ENCODE data around the gene PHLPP1. TPM values are rescaled to one million over a fixed set of nuclear protein-coding genes. Genes with fewer than 3 reads are reported as not detected.
A peak's percentile ranks its signal among the peaks of the same experiment; 100 is the strongest.

The PHLPP1 gene
- 3.4 and 5.6 TPM in 2 replicates for total RNA-seq

DNA sequence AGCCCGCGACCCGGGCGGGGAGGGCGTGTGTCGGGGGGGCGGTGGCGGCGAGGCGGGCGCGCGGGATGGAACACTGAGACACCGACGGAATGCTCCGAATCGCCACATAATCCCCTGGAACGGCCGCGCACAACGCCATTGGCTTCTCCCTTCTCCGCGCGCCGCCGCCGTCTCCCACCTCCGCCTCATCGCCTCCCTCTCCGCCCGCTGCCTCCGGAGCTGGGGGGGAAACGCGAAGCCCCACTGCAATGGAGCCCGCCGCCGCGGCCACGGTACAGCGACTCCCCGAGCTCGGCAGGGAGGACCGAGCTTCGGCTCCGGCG is at the start of gene PHLPP1:
TSS of gene PHLPP1 (plus strand) at position 106 of the 323 bp plus-strand sequence. CDS start at position 249, 143 bp downstream.
- Histone ChIP-seq H3K27me3 (ENCODE audit: control insufficient read depth, insufficient read depth, low read length) (no peaks in the 10 kb centered on the region), H3K36me3 (ENCODE audit: control insufficient read depth, insufficient read depth, low read length) (no peaks in the 10 kb centered on the region), H3K4me3 (ENCODE audit: low read depth, low read length) (peak within 1 kb of the TSS; percentile 75)
- FAIRE-seq: no peak
- TF ChIP-seq, protein P1, sequence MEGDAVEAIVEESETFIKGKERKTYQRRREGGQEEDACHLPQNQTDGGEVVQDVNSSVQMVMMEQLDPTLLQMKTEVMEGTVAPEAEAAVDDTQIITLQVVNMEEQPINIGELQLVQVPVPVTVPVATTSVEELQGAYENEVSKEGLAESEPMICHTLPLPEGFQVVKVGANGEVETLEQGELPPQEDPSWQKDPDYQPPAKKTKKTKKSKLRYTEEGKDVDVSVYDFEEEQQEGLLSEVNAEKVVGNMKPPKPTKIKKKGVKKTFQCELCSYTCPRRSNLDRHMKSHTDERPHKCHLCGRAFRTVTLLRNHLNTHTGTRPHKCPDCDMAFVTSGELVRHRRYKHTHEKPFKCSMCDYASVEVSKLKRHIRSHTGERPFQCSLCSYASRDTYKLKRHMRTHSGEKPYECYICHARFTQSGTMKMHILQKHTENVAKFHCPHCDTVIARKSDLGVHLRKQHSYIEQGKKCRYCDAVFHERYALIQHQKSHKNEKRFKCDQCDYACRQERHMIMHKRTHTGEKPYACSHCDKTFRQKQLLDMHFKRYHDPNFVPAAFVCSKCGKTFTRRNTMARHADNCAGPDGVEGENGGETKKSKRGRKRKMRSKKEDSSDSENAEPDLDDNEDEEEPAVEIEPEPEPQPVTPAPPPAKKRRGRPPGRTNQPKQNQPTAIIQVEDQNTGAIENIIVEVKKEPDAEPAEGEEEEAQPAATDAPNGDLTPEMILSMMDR (IDR thresholded peaks at IDR 0.05; ENCODE audit: insufficient read depth, low read length, severe bottlenecking): no peak
- DNase-seq (ENCODE audit: low read depth): no peak

DNA sequence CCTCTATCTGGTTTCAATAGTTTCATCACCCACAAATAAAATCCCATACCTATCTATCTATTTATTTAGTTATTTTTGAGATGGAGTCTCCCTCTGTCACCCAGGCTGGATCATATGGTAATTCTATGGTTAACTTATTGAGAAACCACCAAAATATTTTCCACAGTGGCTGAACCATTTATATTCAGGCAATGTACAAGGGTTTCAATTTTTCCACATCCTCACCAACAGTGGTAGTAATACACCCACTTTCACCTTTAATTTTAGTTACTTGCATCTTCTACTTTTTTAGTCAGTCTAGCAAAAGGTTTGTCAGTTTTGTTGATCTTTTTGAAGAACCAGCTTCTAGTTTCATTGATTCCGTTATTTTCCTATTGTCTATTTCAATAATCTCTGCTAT is 46.1 kb upstream of the PHLPP1 start:
- TF ChIP-seq, protein P1 (IDR thresholded peaks at IDR 0.05; ENCODE audit: insufficient read depth, low read length, severe bottlenecking): no peak
- DNase-seq (ENCODE audit: low read depth): no peak
- FAIRE-seq: no peak

DNA sequence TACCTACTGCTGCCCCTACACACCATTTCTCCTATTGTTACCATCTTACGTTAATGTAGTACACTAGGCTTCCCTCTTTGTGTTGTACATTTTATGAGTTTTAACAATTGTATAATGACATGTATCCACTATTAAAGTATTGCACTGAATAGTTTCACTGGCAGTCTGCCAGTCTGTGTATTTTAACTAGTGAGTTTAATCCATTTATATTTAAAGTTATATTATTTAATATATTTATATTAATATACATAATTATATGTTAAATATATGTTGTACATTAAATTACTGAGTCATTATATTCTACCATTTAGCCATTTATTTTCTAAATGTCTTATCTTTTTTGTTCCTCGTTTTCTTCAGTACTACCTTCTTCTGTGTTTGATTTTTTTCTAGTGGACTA is 44.8 kb upstream of the PHLPP1 start:
- Histone ChIP-seq H3K27me3 (ENCODE audit: control insufficient read depth, insufficient read depth, low read length) (no peaks in the 10 kb centered on the region), H3K36me3 (ENCODE audit: control insufficient read depth, insufficient read depth, low read length) (no peaks in the 10 kb centered on the region), H3K4me3 (ENCODE audit: low read depth, low read length) (no peak overlapping the region)
- TF ChIP-seq, protein P1 (IDR thresholded peaks at IDR 0.05; ENCODE audit: insufficient read depth, low read length, severe bottlenecking): no peak
- FAIRE-seq: no peak
- DNase-seq (ENCODE audit: low read depth): no peak

More for the DNA sequence above, 46.1 kb upstream of the PHLPP1 start:
- H3K36me3 ChIP-seq (ENCODE audit: control insufficient read depth, insufficient read depth, low read length): no peaks in the 10 kb centered on the region
- H3K4me3 ChIP-seq (ENCODE audit: low read depth, low read length): no peak overlapping the region
- H3K27me3 ChIP-seq (ENCODE audit: control insufficient read depth, insufficient read depth, low read length): no peaks in the 10 kb centered on the region

DNA sequence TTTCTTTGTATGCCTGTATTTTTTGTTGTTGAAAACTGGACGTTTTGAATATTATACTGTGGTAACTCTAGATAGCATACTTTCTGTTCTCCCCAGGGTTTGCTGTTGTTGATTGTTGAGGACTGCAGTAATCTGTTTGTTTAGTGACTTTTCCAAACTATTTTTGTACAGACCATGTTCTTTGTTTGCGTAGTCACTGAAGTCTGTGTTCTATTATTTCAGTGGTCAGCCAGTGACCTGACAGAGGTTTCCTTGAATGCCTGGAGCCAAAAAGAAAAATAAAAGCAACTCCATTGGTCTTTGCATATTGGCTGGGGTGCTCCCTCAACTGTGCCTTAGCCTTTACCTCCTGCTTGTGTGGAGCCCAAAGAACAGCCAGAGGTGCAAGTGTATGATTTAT is 42.7 kb upstream of the PHLPP1 start:
- DNase-seq (ENCODE audit: low read depth): no peak
- no peak overlapping the region for H3K4me3 ChIP-seq (ENCODE audit: low read depth, low read length)
- no peaks in the 10 kb centered on the region for H3K36me3 ChIP-seq (ENCODE audit: control insufficient read depth, insufficient read depth, low read length)
- TF ChIP-seq, protein P1 (IDR thresholded peaks at IDR 0.05; ENCODE audit: insufficient read depth, low read length, severe bottlenecking): no peak
- no peaks in the 10 kb centered on the region for H3K27me3 ChIP-seq (ENCODE audit: control insufficient read depth, insufficient read depth, low read length)
- FAIRE-seq: no peak

DNA sequence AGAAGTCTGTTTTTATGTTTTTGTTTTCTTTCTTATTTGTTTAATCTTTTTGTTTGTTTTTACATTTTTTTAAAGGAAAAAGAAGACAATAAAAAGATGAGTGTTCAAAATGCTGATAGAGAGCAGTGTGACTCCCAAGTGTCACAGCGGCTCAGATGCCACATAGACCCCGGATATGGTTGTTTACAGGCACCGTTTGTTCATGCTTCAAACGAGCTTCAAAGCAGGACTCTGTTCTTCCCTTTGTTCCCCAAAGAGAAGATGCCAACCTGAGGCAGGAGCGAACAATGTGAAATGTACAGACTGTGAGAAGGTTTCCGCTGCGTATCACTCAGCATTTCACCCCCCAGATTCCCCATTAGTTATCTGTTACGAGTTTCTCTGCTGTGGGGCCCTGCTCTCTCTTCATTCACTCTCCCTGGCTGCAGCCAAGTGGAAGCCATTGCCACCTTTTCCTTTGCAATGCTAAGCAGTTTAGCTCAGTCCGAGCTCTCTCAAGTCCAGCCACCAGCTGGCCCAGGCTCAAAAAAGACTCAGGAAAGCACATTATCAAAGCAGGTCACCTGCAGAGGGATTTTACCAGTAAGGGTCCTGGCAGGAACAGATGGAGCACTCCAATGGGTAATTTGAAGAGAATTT is 36.4 kb upstream of the PHLPP1 start:
- Histone ChIP-seq H3K27me3 (ENCODE audit: control insufficient read depth, insufficient read depth, low read length) (no peaks in the 10 kb centered on the region), H3K36me3 (ENCODE audit: control insufficient read depth, insufficient read depth, low read length) (no peaks in the 10 kb centered on the region), H3K4me3 (ENCODE audit: low read depth, low read length) (no peak overlapping the region)
- DNase-seq (ENCODE audit: low read depth) (no peak), FAIRE-seq (no peak)
- TF ChIP-seq, protein P1 (IDR thresholded peaks at IDR 0.05; ENCODE audit: insufficient read depth, low read length, severe bottlenecking): no peak

DNA sequence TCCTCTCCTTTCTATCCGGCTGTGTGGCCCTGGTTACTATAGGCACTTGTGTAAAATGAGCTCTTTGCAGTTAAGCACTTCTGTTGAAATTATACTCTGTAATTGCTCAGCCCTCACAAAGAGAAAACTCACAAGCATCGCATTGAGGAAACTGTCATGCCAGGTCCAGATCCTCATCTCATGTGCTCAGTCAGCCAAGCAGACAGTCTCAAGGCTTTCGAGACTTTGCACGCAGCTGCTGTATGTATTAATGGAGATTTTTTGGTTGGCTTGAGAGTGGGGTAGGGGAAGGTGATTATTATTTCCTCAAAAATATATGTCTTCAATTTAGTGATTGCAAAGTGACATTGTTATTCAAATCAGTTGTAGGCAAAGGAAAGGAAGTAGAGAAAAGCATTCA is 33.0 kb upstream of the PHLPP1 start:
- H3K27me3 ChIP-seq (ENCODE audit: control insufficient read depth, insufficient read depth, low read length): no peaks in the 10 kb centered on the region
- H3K4me3 ChIP-seq (ENCODE audit: low read depth, low read length): no peak overlapping the region
- TF ChIP-seq, protein P1 (IDR thresholded peaks at IDR 0.05; ENCODE audit: insufficient read depth, low read length, severe bottlenecking): no peak
- H3K36me3 ChIP-seq (ENCODE audit: control insufficient read depth, insufficient read depth, low read length): no peaks in the 10 kb centered on the region
- no peak for DNase-seq (ENCODE audit: low read depth)
- no peak for FAIRE-seq
